GM19463 (cell line): ENCODE data around the gene FNTB.
"Not testable (repeated sequence)": the region's sequence is repeated elsewhere in the genome, so short reads cannot be mapped to it uniquely, and the experiment has no call there.

ENCODE experiments used
- ATAC-seq: cut with Tn5 transposase; IDR thresholded peaks from one replicate; pipeline ENCODE4 v1.9.1; 2021; ENCODE audit warnings: mild to moderate bottlenecking, moderate library complexity; ENCODE audit not compliant: unreplicated experiment

The FNTB gene

DNA sequence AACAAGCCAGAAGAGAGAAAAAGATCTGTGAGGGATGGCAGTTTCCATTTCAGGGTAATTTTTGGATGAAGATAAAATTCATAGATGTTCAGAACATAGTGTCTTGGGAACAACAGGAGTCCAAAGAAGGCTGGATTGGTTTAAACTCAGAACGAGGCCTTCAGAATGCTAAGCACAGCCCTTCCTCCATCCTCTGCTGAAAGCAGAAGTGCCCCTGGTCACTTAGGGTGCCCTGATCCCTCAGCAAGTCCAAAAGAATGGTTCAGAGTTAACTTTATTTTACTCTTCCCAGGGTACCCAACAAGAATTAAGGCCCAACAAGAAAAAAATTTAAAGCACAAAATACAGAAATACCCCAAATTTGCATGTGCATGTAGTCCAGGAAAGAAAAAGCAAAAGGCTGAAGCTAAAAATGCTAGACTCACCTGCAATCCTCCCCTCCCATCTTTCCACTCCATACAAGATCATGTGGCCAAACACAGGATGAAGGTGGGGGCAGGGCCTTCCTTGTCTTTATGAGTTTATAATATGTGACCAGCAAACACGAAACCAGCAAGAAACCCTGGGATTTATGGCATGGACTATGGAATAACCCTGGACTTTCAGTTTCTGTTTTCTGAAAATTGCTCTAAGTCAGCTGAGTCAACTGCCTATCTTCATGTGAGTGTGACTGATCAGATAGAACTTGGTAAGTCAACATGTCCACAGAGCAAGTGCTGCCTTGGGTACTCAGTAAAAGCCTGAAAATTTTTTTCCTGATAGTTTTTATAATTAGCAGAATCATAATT, 94.5 kb downstream of the FNTB start:
- no peak for ATAC-seq

- ATAC-seq: no peak
Measured at GRCh38 chr14:65082930-65083329, 96.2 kb downstream of the FNTB start.

GRCh38 chr14:65084554-65085505, 98.1 kb downstream of the FNTB start:
- ATAC-seq: no peak

- ATAC-seq: not testable (repeated sequence)
Measured at GRCh38 chr14:65086686-65087085, 100.0 kb downstream of the FNTB start.

DNA sequence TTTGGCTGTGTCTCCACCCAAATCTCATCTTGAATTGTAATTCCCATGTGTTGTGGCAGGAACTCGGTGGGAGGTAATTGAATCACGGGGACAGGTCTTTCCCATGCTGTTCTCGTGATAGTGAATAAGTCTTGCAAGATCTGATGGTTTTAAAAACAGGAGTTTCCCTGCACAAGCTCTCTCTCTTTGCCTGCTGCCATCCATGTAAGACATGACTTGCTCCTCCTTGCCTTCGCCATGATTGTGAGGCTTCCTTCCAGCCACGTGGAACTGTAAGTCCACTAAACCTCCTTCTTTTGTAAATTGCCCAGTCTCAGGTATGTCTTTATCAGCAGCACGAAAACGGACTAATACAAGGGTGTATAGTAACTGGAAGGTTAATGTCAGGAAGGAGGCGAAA, 101.1 kb downstream of the FNTB start:
- not testable (repeated sequence) for ATAC-seq

DNA sequence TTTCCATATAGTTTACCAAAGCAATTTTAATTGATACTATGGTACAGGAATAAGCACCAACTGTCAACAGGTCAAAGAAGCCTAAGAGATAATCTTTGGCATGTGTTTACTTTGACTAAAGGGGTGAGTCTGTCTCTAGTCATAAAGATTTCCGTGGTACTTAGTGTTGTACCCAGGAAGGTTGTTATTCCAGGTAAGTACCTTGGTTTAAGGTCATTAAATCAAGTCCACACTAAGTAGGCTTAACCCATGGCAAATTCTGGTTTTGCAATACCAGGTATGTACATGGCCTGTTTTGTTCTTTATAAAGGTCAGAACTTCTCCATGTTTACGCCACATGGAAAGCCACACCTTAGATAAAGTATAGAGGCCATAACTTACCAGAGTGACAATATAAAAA, 105.7 kb downstream of the FNTB start:
- no peak for ATAC-seq

DNA sequence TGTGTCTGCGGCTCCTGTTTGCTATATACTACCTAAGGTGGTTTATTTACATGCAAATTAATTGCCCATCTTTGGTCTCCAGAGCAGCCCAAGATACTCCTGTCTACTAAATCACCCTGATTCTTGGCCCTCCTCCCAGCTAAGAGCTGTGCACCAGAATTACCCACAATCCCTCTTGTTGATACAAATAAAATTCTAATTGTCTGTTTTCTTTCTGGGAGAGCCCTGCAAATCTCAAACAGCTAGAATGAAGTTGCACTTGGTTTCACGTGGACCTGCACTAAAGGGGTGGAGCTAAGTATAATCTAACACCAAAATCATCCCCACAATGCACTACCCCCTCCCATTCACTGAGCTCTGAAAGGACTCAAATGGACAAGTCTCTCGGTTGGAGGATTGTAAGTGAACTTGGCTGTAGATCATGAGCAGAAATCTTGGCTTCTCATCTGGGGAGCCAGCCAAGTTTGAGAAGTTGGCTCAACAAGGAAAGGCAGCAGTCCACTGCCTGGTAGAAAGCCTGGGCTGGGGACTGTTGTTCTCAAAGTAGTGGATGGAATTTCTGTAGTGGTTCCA, 109.0 kb downstream of the FNTB start:
- no peak for ATAC-seq

GRCh38 chr14:65096323-65097089, 109.8 kb downstream of the FNTB start:
- ATAC-seq: no peak

- no peak for ATAC-seq
Measured at GRCh38 chr14:65098586-65098985, 111.9 kb downstream of the FNTB start.

- no peak for ATAC-seq
Measured at GRCh38 chr14:65100922-65101541, 114.3 kb downstream of the FNTB start.

DNA sequence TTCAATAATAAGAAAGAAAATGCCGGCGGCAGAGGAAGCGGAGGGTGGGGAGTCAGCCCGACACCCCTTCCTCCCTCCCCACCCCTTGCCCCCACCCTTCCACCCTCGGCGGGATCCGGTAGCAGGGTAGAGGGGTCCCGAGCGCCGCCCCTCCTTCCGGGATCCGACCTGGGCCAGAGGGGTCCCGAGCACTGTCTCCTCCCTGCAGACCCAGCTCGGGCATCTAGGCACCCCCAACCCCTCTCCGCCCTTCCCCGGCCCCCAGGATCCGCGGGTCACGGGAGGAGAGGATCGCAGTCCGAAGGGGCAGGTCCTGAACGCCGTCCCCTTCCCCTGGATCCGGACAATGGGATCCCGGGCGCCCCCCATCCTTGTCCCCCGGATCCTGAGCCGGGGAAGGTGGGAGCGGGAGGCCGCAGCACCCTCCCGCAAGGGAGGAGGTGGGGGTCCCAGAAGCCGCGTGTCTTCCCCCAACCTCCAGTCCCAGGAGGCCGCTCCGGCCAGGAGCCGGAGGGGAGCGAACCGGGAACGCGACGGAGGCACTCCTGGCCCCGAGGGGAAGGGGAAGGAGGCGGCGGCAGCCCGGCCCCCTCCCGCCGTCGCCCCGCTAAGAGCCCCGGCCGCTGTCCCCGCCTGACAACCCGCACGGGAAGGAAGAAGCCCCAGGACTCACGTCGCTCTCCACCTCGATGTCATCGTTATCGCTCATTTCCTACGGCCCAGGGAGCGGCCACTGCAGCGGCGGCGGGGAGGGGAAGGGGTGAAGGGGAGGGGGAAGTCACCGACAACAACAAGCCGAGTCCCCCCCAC, 115.1 kb downstream of the FNTB start:
- ATAC-seq: no peak

GRCh38 chr14:65102441-65103149, 115.9 kb downstream of the FNTB start, which contains the start of gene MAX:
TSS of gene MAX (minus strand) at chr14:65102517. CDS start at chr14:65102339, 178 bp downstream.
- ATAC-seq: peak; percentile 88

DNA sequence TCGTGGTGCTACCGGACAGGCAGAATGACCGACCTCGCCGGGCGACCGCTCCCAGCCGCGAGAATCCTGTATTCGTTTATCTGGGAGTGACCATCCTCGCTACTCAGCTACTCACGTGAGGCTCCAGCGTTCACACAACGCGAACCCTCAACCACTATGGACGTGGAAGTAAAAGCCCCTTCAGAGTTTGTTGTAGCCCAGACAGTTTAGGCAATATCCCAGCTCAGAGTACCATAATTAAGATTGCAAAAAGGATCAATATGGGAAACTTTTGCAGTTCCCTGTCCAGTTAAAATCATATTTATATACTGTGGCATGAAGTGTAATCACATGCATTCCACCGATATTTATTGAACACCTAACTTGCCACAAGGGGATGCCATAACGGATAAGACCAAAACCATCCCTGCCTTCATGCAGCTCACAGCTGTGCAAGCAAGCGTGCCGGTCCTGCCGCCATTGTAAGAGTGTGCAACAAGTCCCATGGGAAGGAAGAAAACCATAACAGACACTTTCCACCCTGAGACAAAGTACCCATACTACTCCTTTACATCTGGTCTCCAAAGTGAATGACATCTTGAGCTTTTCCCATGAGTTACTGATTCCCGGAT, 116.6 kb downstream of the FNTB start:
- no peak for ATAC-seq

DNA sequence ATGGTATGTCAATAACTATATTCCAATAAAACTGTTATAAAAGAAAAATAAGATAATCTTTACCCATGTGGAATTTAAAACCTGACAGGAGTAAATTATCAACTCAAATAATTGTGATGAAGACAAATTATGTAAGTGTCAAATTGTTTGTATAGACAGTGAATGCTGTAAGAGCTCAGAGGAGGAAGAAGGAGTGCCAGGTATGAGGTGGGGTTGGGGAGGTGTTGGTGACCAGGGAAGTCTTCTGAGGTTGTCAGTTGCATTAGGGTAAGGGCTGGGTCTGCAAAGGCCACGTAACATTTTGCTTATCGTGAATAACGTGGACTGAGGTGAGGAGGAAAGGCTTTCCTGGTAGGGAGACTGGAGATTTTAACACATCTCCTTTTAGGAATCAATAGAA, 118.1 kb downstream of the FNTB start:
- ATAC-seq: no peak

DNA sequence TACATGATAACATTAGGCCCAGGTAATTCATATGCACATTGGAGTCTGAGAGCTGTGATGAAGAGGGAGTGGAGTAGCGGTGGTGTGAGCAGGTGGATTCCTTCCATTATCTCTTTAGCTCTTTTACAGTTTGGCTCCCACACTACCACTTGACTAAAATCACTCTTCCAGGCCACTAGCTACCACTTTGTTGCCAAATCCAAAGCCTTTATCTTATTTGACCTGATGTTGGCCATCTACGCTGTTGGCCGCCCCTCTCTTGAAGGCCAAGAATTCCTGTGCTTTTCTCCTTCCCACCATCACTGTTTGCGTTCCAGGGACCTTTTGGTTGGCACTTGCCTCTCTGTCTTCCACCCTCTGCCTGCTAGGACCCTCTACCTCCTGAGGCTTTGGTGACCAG, 119.6 kb downstream of the FNTB start:
- ATAC-seq: no peak

DNA sequence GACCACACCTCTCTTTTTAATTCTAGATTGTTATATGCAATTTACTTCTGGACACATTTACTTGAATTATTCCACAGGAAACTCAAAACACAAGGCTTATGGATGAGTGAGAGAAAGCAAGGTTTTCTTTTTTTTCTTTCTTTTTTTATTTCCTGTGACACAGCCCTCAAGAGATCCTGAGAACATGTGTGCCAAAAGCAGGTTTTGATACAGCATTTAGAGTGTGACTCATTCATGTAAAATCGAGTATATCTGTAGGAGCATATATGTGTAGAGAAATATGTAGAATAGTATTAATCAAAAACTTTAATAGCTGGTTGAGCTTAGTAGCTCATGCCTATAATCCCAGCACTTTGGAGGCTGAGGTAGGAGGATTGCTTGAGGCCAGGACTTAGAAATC, 120.0 kb downstream of the FNTB start:
- ATAC-seq: no peak

- ATAC-seq: no peak
Measured at GRCh38 chr14:65107200-65107599, 120.5 kb downstream of the FNTB start.

DNA sequence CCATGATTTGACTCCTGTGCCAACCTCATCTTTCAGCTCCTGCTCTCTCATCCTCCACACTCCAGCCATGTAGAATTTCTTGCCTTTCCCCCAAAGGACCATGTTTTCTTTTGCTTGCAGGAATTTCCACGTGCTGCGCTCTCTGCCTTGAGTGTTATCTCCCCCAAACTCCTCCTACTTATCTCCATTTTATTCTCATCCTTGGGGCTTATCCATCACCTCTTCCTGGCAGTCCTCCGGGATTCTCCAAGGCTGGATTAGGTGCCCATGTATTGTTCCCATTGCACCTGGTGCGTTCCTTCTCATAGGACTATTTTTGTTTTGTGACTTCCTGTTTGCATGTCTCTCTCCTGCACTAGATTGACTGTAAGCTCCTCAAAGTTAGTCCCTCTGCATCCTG, 122.7 kb downstream of the FNTB start:
- no peak for ATAC-seq
